NCI-H774 (cell line): ENCODE measurements around the gene LRRC63.
A peak's percentile ranks its signal among the peaks of the same experiment; 100 is the strongest.
"Not testable (repeated sequence)": the region's sequence is repeated elsewhere in the genome, so short reads cannot be mapped to it uniquely, and the experiment has no call there.

ENCODE experiments used
- DNase-seq: peaks from one replicate; lab custom pipeline; 2025; lab: John Stamatoyannopoulos, UW

Gene LRRC63

DNA sequence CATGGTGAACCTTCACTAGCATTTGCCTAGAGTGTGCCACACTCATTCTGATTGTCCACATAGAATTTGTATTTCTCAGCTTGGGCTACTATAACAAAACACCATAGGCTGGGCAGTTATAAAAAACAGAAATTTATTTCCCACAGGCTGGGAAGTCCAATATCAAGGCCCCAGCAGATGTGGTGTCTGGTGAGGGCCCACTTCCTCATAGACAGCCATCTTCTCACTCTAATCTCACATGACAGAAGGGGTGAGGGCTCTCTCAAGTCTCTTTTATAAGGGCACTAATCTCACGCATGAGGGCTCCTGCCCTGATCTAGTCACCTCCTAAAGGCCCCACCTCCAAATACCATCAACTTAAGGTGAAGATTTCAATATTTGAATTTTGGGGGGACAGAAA is 53.6 kb downstream of the LRRC63 start:
- no peak for DNase-seq

DNA sequence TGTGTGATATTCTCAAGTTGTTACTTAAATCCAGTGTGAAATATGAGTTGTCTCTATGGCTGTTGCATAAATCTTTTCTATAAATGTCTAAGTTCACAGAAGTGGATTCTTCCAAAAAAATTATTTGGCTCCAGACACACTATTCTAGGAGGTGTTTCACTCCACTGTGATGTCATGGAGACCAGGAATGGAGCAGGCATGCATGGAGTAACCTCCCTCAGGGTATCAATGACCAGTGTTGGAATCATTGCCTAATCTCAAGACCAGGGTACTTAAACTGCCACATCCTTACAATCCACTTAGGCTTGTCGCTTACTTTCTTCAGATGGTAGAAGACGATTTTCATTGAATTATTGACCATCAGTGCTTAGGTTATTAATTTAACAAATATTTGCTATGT is 55.4 kb downstream of the LRRC63 start:
- no peak for DNase-seq

- DNase-seq: no peak
These were observed 58.7 kb downstream of the LRRC63 start for GRCh38 chr13:46270416-46270815.

- no peak for DNase-seq
These were observed 62.5 kb downstream of the LRRC63 start for GRCh38 chr13:46274094-46274698.

DNA sequence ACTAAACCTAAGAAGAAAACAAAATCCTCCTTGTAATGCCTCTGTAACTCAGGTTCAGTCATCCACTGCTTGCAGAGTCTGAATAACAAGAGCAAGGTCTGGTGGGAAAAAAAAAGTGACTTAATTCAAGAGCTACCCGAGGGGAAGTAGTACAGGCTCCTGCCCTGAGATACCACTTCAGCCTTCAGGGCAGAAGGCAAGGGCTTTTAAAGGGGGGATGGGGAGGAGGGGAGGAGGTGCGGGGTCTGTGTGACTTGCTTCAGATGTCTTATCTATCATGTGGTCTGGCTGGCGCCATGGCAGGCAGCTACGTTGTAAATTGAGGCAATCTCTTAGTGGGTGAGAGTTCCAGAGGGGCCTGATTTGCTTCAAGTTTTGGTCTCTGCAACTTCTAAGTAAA is 66.7 kb downstream of the LRRC63 start:
- DNase-seq: no peak

GRCh38 chr13:46281779-46282178 is 70.1 kb downstream of the LRRC63 start:
- no peak for DNase-seq

DNA sequence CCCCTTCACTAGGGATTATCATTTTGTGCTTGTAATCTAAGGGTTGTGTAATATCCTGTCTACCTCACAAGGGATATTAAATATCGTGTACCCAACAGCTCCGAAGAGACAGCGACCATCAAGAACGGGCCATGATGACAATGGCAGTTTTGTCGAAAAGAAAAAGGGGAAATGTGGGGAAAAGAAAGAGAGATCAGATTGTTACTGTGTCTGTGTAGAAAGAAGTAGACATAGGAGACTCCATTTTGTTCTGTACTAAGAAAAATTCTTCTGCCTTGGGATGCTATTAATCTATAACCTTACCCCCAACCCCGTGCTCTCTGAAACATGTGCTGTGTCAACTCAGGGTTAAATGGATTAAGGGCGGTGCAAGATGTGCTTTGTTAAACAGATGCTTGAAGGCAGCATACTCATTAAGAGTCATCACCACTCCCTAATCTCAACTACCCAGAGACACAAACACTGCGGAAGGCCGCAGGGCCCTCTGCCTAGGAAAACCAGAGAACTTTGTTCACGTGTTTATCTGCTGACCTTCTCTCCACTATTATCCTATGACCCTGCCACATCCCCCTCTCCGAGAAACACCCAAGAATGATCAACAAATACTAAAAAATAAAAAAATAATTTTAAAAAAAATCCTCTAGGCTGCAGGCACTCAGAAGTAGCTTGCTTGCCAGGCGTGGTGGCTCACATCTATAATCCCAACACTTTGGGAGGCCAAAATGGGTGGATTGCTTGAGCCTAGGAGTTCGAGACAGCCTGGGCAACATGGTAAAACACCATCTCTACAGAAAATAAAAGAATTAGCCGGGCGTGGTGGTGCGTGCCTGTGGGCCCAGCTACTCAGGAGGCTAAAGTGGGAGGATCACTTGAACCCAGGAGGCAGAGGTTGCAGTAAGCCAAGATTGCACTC is 72.4 kb downstream of the LRRC63 start:
- not testable (repeated sequence) for DNase-seq

GRCh38 chr13:46286972-46287371 is 75.2 kb downstream of the LRRC63 start:
- no peak for DNase-seq

DNA sequence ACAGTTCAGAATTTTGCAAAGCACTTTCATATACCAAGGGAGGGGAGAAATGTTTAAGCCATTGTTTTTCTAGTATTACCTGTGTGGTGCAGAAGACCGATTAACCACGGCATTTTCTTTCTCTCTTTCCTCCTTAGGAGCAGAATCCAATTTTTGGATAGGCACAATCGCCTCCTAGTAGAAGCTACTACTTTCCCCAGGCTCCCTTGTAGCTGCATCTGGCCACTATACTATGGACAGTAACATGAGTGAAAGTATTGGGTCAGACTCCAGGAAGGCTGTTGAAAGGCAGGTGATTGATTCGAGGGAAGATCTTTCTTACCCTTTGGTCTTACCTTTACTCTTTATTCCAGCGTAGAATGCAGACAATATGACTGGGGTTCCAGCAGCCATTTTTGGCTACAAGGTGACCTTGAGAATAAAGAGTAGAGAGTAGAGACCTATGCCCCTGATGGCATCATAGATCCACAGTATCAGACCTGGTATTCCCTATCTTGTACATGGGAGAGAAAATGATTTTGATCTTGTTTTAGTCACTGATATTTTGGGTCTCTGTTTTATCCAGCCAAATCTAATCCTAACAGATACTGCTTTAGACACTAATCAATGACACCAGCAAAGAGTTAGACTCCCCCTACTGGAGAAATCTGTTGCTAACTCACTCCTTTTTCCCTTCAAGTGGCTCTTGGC is 77.0 kb downstream of the LRRC63 start:
- DNase-seq: peak; percentile 6

- DNase-seq: no peak
These were observed 77.7 kb downstream of the LRRC63 start for GRCh38 chr13:46289260-46289955.

GRCh38 chr13:46290434-46290833 is 78.7 kb downstream of the LRRC63 start:
- DNase-seq: no peak

DNA sequence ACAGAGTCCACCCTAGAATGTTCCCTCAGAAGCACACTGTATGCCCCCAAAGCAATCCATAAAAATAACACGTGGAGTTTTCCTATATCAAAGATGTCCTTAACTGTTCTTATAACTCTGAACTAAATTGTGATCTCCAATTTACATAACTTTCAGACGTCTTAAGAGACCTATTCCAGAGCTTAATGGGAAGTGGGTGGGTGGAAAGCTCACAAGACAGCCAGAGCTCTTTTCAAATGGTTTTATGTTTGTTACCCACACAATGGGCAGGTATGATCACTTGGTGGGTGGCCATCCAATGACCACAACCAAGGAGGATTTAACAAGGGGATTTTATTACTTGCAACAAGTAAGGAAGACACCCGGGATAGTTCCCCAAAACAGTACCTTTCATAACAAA is 81.7 kb downstream of the LRRC63 start:
- DNase-seq: no peak

DNA sequence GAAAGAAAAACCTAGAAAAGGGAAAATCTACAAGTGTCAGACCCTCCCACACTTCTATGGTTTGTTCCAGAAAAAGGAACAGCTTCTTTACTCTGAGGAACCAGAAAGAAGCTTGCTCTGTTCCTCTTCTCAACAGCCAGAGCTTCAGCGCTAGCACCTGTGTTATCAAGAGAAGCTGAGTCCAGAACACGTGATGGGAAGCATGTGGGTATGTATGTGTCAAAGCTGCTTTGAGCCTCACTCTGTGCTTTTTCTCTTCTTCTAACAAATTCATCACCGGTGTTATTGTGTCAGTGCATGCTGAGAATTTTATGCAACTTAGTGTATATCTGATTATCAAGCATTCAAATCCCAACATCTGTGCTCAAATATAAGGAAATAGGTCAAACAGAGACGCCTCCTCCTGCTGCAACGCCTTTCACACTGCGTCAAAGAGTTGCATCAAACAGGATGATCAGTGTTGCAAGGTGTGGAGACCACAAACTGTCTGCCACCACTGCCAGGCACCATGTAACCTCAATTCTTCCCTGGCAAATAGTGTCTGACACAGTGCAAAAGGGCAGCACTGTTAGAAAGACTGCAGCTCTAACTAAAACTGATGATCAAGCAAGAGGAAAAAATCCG is 83.9 kb downstream of the LRRC63 start:
- DNase-seq: no peak

DNA sequence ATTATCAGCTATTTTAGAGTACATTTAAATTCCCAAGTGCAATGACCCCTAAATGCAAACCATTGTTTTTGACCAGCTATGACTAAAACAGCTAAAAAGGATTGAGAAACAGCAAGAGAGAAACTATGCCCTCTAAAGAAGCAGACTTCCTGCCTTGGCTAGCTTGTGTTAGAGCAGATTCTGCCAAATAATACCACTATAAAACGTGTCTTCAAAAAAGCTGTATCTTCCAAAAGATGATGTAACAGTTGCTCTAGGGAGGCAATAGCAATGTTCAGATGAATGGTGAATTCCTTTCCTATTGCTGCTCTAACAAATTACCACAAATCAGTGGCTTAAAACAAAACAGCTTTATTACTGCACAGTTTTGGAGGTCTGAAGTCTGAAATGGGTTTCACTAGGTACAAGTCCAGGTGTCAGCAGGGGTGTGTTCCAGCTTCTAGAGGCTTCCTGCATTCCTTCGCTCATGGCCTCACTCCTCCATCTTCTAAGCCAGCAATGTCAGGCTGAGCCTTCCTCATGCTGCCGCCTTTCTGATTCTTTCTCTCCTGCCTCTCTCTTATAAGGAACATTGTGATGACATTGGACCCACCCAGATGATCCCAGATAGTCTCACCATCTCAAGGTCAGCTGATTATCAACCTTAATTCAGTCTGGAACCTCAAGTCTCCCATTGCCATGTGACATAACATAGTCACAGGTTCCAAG is 84.5 kb downstream of the LRRC63 start:
- no peak for DNase-seq

- no peak for DNase-seq
These were observed 85.2 kb downstream of the LRRC63 start for GRCh38 chr13:46296921-46297320.

DNA sequence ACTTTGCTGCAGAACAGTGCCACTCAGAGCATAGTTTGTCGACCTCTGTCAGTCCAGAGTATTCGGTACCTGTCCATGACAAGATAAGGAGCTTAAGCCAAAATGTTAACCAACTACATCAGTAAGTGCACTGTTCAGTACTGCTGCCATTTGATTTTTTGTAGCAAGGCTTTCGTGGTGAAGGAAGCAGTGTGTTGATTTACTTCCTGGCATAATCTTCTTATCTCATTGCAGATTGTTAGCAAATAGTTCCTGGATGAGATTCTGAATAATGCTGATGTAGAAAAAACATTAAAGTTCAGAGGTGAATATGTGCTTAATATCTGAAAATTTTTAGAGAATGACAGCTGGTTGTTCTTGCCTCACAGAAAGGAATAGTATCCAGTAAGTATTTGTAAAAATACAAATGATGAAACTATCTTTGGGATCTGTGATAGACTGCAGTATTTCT is 85.7 kb downstream of the LRRC63 start:
- DNase-seq: no peak

- no peak for DNase-seq
These were observed 92.1 kb downstream of the LRRC63 start for GRCh38 chr13:46303742-46304385.

DNA sequence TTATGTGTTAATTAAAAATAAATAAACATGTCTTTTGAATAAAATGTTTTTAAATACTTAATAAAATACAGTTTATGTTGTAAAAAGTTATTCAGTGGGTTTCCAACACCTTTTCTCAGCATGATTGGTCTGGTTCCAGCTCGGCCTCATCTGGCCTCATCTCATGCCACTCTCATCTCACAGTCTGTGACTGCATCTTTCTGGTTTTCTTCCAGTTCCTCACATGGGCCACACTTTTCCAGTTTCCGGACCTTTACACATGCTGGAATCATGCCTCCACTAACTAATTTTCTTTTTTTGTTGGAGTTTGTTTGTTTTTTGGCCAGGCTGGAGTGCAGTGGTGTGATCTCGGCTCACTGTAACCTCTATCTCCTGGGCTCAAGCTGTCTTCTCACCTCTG is 92.8 kb downstream of the LRRC63 start:
- no peak for DNase-seq

DNA sequence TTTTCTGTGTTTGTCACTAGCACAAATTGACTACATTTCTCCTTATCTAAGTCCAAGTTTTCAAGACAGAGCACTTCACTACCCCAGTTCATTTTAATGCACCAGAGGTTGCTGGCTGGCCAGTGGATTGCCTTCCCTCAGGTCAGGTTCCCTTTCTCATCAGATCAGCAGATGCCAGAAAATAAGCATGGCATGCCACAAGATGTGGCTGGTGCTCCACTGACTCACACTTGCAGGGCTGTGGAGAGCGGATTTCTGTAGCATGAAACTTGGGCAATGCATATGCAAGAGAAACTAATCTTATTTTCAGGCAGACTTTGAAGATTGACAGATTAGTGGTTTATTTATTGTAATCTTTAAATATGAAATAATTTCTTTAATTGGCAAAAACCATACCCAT is 95.8 kb downstream of the LRRC63 start:
- DNase-seq: no peak

DNA sequence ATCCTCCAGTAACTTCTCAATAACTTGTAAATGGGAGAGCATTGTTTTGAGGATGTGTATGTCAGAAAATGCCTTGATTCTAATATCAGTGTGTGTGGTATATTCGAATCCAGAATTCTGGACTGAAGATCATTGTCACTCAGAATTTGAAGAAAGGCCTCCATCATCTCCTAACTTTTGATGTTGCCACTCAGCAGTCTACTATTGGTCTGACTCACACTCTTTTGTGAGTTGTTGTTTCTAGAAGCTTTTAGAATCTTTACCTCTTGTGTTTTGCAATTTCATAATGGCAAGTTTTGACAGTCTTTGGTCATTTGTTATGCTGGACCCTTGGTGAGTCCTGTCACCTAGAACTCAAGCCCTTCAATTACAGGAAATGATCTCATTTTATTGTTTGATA is 98.3 kb downstream of the LRRC63 start:
- no peak for DNase-seq

GRCh38 chr13:46311217-46311616 is 99.5 kb downstream of the LRRC63 start:
- no peak for DNase-seq
